Middle frontal gyrus (tissue), 1 donor: Measurements from ENCODE around the gene TPCN2.

ENCODE experiments used
- DNase-seq: peaks from one replicate; pipeline ENCODE4 v3.0.0-alpha.2; 2015; ENCODE audit warnings: low spot score; ENCODE audit errors: extremely low spot score

TPCN2 gene

DNA sequence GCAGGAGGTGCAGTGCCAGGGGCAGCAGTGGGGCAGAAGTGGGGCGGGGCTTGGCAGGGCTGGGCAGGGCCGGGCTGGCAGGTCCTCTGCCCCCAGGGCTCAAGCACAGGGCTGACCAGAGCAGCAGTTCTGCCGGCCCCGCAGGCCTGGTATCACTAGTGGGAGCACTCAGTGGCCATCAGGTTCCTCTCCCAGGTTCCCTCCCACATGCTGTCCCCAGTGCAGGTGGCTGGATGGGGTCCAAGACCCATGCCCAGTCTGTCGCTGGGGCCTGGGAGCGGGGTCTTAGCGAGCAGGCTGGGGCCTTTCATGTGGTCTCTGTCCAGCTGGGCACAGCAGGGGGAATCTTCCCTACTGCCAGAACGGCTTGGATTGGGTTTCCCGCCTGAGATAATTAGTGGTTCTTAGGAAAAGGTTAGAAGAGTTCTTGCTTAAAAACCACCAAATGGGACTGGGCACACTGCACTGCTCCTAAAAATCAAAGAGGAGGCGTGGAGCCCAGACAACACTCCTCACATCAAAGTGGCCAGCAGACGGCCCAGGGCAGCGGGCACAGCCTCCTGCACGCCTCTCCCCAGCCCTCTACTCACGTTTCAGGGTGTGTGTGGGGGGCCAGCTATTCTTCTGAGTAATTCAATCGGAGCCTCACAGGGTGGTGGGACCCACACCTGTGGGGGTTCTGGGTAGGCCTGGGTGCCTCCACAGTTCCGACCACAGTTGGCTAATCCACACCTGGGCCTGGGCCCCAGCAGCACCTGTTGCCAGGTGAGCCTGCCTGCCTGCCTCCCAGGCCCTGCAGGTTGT is 45.6 kb downstream of the TPCN2 start:
- no peak for DNase-seq

DNA sequence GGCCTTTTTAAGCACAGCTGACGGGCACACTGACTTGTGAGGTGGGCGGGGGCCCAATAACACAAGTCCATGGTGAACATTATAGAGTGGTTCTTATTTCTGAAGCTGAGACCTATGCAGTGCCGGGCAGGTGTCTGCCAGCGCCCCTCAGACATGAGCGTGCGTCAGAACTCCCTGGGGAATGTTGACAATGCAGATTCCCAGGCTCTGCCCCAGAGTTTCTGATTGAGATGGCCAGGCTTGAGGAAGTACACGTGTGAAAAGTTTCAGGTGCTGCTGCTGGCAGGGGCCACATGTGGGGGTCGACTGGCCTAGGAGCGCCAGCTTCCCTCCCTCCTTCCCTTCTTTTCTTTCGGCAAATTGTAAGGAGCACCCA is 46.2 kb downstream of the TPCN2 start:
- no peak for DNase-seq

DNA sequence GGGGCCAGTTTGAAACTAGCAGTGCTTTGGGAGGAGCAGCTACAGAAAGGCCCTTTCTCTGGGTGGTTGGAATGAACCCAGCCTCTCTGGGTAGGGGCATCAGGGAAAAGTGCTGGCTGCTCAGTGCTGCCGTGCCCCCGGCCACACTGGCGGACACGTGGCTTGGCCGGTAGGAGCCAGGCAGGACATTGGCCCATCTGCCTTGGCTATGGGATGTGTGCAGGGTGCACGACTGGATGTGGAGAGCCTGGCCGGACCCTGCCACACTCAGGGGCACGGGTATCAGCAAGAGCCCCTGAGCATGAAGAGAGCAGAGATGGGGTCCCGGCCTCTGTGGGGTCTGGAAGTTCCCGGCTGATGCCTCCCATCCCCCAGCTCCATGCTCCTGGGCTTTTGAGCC is 46.6 kb downstream of the TPCN2 start:
- no peak for DNase-seq

DNA sequence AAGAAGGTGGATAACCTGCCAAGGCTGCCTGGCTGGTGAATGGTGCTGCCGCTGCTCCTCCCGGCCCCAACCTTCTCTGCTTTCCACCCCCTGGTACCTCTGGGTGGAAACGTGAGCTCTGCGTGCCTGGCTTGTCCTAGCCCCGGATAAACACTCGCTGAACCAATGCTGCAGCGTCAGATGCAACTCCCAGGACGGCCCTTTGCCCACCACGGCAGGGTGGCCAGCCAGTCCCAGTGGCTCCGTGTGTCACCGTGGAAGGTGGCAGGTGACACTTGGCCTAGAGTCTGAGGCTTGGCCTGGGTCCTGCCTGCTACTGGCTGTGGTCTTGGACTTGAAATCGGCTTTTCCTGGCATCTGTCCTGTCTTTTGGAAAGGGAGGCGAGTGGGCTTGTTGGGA is 47.7 kb downstream of the TPCN2 start:
- DNase-seq = no peak

DNA sequence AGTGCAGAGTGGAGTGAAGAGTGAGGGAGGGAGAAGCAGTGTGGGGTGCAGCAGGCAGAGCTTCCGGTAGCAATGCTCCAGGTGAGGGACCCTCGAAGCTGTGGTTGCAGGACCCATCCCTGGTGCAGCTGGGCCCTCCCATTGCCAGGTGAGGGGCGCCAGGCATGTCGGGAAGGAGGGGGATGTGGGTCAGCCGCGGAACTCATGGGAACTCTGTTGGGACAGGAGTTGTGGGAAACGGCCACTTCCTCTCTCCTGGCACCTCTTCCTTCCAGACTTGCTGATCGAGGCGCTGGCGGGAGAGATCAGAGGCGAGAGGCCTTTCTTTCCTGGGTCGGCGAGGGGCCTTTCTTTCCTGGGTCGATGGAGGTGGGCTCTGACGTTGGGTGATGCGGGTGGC is 48.5 kb downstream of the TPCN2 start:
- no peak for DNase-seq

DNA sequence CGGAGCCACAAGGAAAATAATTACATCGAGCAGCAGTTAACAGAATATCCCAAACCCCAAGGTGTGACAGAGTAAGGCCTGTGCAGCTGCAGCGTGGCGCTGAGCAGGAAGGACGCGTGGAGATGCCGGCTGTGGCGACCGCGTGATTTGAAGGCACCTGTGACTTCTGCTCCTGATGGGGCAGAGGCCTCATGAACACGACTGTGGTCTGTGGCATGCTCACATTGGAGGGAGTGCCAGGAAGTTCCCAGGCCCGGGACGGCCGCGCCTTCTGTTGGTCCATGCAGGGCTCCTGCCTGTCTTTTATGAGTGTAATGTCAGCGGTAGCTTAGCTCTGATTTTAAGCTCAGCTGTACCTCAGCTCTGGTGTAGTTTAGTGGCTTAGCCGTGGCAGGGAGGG is 50.4 kb downstream of the TPCN2 start:
- no peak for DNase-seq

DNA sequence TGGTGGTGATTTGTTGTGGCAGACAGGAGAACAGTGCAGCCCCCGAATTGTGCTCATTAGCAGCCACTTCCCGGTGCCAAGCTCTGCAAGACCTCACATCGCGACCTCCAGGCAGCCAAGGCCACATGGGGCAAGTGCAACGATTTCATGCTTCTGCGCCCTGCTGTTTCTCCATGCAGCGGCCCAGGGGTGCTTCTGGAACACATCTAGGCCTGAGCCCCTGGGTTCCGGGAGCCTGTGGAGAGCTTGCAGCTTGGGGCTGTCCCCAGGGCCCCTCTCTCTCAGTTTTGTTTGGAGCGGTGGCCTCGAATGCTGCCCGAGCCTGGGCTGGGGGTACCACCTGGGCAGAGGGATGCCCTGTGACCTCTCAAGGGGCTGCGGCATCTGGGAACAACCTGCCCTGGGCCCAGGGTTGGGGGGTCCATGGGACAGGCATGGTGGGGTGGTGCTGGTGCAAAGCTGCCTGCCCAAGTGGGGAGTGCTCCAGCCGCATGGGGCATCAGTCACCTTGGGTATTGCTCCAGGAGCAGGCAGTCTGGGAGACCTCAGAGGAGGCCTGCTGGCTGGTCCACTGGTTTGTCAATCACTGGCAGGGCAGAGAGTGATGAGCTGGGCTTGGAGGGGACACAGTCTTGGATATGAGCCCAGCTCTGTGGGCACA is 51.9 kb downstream of the TPCN2 start:
- DNase-seq = no peak

DNA sequence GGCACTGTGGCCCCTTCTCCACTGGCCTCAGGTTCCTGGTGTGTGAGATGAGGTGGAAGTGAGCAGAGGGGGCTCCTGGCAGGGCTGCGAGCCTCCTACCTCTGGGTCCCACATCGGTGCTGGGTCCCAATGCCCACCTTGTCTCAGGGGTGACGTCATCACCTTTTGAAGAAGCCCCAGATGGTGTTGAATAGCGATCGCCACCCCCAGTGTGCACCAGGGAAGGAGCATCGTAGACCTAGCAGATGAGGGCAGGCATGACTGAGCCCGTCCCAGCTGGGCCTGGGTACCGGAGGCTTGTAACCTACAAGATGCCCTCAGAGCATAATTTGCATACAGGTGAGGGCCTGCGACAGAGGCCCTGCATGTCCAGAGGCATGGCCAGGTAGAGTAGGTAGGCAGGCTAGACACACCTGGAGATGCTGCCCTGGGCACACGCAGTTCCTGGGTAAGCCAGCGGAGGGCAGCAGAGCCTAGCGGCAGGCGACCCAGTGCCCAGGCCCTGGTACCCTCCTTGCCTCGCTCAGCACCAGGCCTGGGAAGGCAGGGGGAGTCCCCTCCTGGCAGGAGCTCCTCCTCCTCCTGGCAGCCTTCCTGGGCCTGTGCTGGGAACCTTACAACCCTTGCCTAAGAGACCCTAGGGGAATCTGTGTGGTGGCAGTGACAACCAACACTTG is 52.5 kb downstream of the TPCN2 start:
- peak; percentile 42 for DNase-seq

DNA sequence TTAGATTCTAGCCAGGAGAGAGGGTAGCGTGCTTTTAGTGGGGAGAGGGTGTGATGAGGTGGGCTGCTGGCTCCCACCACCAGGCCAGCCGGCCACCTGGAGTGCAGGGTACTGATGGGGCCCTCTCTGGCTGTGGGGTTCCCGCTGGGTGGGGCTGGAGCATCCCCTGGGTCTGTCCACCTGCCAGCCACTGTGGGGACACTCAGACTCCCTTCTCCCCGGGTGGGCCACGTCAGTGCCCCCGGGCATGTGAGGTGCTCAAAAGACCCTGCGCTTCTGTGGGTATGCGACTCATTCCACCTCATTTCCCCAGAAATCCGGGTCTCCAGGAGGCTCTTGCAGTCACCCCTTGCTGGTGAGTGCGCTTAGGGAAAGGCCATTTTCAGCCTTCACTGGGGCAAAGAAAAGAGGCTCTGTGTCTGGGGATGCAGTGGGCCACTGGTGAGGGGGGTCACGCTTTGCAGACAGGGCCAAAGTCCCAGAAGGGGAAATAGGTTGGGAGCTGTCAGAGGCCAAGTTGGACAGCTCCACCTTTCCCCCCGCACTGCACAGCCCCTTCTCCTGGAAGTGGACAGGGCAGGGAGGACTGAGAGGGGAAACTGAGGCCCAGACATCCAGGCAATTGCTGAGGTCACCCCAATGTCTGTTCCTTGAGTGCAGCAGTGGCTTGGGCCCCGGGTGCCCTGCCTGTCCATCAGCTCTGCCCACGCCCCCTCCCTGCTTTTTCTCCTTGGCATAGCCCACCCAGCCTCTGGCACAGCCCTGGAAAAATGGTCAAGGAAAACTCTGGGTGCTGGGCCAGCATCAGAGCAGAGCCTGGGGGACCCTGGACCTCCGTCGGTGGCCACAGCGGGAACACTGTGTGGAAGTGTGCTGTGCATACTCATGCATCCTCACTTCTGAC is 53.3 kb downstream of the TPCN2 start:
- no peak for DNase-seq

DNA sequence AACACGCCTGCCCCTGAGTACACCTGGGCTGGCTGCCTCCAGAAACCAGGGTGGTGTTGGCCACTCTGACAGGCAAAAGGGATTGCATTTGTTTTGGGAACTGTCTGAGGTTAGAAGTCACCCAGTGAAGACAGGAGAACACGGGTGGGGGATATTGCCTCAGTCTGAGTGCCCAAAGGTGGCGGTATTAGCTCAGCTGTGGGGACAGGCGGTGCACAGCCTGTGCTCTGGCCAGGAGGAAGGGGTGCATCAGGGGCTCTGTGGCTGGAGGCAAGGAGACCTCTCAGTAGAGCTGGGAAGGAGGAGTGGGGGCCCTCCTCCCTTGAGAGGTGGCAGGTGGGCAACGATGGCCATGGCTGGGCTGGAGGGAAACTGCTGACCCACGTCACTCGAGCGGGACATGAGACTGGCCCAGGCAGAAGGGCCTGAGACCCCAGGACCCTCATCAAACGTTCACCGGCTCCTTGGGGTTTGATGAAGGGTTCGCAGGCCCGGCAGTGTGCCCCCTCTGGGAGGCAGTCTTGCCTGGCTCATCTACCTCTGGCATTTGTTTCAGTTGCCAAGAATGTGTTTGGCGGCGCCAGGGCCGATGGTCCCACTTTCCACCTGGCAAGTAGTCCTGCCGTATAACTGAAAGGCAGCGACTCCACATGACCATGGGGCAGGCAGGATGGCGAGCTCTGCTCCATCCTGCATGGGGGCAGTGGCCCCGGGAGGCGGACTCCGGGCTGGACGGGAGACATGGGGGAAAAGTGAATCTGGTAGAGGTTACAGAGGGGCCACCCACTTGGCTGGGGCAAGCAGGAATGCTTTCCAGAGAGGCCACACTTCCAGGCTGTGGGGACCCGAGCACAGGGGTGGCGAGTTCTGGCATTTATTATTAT is 54.2 kb downstream of the TPCN2 start:
- DNase-seq = no peak

DNA sequence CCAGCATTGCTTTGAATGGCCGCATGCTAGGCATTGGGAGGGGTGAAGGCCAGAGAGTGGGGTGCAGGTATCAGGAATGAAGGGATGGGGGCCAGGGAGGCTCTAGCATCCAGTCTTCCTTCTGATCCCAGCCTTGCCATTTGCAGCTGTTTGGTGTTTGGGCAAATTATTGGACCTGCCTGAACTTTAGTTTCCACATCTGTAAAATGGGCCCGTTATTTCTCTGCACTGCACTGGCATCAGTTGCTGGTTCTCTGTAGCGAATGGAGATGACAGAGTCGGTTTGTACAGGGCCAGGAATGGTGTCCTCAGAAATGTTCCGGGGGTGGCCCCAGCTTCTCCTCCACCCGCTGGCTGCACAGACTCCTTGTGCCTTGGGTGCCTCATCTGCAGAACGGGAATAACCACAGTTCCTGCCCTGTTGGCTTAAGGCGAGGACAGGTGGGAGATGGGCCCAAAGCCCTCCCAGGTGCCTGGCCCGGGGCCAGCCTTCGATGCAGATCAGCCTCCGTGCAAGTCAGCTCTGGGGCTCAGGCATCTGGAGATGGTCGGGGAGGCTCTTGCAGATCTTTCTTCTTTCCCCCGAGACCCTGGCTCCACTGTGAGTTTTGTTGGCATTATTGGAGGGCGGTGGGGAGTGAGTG is 55.6 kb downstream of the TPCN2 start:
- DNase-seq = no peak

DNA sequence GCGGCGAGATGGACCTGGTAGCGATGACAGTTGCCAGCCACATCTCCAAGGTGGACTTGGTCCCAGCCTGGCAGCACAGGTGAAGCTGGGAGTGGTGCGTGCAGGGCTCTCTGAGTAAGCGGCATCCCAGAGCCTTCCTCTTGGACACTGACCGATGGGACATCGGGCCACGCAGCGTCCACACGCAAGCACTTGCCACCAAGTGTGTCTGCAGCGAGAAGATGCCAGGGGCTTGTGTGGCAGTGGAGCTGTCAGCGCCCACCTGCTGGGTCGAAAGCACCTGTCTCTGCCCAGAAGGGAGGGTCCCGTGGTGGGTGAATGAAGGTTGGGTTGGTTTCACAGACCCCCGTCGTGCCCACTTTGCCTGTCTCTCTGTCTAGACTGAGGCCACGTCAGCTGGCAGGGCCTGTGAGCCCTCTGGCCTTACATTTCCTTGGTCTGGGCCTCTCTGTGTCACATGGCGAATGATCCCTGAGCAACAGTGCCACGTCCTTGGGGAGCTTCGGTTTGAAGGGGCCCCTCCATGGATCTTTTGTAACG is 56.2 kb downstream of the TPCN2 start:
- DNase-seq = no peak

DNA sequence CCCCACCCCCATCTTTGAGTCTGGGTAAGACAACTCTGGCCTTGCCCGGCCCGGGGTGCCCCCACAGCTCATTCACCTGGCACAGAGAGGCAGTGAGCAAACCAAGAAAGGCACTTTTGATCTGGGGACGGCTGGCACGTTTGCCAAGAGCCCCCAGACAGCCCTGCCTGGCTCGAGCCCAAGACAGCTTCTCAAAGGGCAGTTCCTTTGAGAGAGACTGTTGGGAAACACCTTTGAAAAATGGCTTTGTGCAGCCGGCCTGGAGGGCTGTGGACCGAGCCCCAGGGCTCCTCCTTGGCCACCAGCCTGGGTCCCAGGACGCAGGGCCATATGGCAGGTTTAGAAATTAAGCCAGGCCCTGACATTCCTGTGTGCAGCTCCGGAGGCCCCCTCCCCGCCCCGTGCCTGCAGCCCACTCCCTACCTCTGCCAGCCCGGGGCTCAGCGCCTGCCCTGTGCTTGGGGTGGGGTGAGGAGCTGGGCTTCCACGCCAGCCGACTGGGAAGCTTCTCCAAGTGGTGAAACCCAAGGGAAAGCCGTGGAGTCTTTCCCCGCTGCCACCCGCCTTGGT is 56.8 kb downstream of the TPCN2 start:
- DNase-seq = no peak

DNA sequence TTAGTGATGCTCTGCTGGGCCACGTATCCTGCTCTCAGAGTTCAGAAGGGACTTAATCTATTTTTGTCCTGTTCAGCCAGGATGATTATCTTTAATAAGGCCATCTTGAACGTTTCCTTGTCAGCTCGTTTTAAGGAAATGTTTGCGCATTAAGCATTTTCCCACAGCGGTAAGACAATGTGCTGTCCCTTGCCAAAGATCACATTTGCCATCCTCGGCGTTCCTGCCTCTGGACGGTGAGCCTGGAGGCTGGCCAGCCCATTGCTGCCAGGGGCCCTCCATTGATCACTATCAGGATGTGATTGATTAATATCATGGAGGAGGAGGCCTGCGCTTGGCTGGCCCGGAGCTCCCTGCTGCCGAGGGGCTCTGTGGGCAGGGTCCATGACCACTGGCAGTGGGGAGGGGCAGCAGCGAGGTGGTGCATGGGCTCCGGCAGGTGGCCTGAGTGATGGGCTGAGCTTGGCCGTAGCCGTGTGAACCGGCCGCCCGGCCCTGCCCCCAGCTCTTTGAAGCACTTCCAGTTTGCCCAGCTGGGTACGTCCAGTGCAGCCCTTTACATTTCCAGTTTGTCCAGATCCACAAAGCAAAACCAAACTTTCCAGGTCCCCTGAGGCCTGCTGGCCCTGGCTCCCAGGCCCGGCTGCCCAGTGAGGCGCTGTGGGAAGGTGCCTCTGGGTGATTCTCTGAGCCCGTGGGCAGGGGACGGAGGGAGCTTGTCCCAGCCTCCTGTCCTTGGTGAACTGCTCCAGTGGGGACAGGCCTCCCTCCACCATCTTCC is 57.5 kb downstream of the TPCN2 start:
- DNase-seq = no peak

DNA sequence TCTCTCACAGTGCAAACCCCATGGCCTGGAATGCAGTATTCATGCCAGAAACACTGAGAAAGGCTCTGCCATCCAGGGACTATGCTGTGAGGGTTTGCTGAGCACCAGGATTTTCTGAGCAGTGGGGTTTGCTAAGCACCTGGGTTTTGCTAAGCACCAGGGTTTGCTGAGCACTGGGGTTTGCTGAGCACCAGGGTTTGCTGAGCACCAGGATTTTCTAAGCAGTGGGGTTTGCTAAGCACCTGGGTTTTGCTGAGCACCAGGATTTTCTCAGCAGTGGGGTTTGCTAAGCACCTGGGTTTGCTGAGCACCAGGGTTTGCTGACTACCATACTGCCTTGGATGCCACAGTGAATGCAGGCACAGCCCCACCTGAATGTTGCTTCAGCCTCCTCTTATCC is 58.7 kb downstream of the TPCN2 start:
- DNase-seq = no peak

DNA sequence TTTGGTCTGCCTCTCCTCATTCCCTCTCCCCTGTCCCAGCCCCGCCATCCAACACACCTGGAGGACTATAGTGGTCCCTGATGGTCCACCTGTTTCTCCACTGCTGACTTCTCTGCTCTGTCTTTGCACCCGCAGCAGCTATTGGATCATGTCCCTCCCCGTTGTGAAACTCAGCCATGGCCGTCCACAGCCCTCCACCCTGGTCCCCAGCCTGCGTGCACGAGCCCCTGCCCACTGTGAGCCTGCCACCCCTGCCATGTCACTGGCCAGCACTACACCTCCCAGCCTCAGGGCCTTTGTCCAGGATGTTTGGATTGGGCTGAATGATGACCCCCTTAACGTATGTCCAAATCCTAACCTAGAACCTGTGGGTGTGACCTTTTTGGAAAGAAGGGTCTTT is 59.3 kb downstream of the TPCN2 start:
- no peak for DNase-seq

DNA sequence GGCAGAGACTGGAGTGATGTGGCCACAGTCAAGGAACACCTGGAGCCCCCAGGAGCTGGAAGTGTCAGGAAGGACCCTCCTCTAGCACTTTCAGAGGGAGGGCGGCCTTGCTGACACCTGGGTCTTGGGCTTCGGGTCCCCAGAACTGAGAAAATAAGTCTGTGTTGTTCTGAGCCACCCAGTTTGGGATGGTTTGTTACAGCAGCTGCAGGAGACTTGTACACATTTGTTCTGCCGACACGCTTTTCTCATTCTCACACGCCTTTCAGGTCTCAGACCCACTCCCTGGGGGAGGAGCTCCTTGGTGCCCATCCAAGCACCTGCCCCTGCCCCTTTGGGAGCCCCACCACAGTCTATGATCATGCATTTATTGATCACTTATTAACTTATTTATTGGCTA is 59.8 kb downstream of the TPCN2 start:
- DNase-seq = no peak

DNA sequence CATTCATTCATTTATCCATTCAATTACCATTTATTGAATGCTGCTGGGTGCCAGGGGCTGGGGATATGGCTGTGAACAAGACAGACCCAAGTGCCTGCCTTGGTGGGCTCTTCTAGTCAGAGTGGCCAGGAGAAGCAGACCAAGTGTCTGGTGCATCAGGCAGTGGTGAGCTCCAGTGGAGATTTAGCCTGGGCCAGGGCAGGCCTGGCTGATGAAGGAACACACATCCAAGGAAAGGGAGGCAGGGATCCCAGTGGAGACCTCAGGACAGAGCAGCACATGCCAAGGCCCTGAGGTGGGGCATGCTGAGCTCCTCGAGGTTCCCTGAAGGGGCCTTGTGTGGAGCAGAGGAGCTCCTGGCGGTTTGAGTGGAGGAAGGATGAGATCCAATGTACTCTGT is 60.4 kb downstream of the TPCN2 start:
- no peak for DNase-seq

DNA sequence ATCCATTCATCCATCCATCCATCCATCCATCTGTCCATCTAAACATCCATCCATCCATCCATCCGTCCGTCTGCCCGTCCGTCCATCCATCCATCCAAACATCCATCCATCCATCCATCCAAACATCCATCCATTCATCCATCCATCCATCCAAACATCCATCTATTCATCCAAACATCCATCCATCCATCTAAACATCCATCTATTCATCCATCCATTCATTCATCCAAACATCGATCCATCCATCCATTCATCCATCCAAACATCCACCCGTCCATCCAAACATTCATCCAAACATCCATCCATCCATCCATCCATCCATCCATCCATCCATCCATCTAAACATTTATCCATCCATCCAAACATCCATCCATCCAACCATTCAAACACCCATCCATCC is 61.7 kb downstream of the TPCN2 start:
- no peak for DNase-seq
